HEK293 (cell line): ENCODE results near the gene HDAC1.

Source experiments
- HOXC10 ChIP-seq: sonication (generic); formaldehyde crosslinking; IDR thresholded peaks from 2 replicates; pipeline ENCODE4 v1.8.1; 2023; ENCODE audit warnings: mild to moderate bottlenecking, missing genetic modification reagents
- KLF1 ChIP-seq: fragments of 450-650 bp; formaldehyde crosslinking; IDR thresholded peaks from 2 replicates; pipeline ENCODE4 v1.5.1; 2016; ENCODE audit warnings: missing biosample characterization, missing genetic modification characterization
- SCRT1 ChIP-seq: fragments of 450-650 bp; formaldehyde crosslinking; IDR thresholded peaks from 2 replicates; pipeline ENCODE4 v1.5.1; 2016; ENCODE audit warnings: missing biosample characterization, missing genetic modification characterization, borderline replicate concordance
- SETDB1 ChIP-seq: IDR thresholded peaks from one replicate; pipeline ENCODE4 v1.6.1; 2017; ENCODE audit warnings: mild to moderate bottlenecking, low read length, moderate library complexity, mixed read lengths; ENCODE audit not compliant: insufficient read length
- SP7 ChIP-seq: fragments of 450-650 bp; formaldehyde crosslinking; IDR thresholded peaks from 2 replicates; pipeline ENCODE4 v1.5.1; 2016; ENCODE audit warnings: missing biosample characterization, missing genetic modification characterization
- ZNF140 ChIP-seq: fragments of 450-650 bp; formaldehyde crosslinking; IDR thresholded peaks from 2 replicates; pipeline ENCODE4 v1.5.1; 2016; ENCODE audit warnings: missing biosample characterization, missing genetic modification characterization
- ZNF155 ChIP-seq: fragments of 450-650 bp; formaldehyde crosslinking; IDR thresholded peaks from 2 replicates; pipeline ENCODE4 v1.5.1; 2016; ENCODE audit warnings: missing biosample characterization, missing genetic modification characterization
- ZNF157 ChIP-seq: fragments of 450-650 bp; formaldehyde crosslinking; IDR thresholded peaks from 2 replicates; pipeline ENCODE4 v1.5.1; 2016; ENCODE audit warnings: missing biosample characterization, missing genetic modification characterization
- ZNF16 ChIP-seq: fragments of 450-650 bp; formaldehyde crosslinking; IDR thresholded peaks from 2 replicates; pipeline ENCODE4 v1.5.1; 2016; ENCODE audit warnings: low read depth, missing biosample characterization, missing genetic modification characterization
- ZNF211 ChIP-seq: fragments of 450-650 bp; formaldehyde crosslinking; IDR thresholded peaks from 2 replicates; pipeline ENCODE4 v1.5.1; 2016; ENCODE audit warnings: low read depth, missing biosample characterization, missing genetic modification characterization
- ZNF311 ChIP-seq: fragments of 450-650 bp; formaldehyde crosslinking; IDR thresholded peaks from 2 replicates; pipeline ENCODE4 v1.5.1; 2017; ENCODE audit warnings: missing biosample characterization, missing genetic modification characterization, borderline replicate concordance
- ZNF324 ChIP-seq: fragments of 450-650 bp; formaldehyde crosslinking; IDR thresholded peaks from 2 replicates; pipeline ENCODE4 v1.5.1; 2016; ENCODE audit warnings: missing biosample characterization, missing genetic modification characterization
- ZNF544 ChIP-seq: fragments of 450-650 bp; formaldehyde crosslinking; IDR thresholded peaks from 2 replicates; pipeline ENCODE4 v1.5.0; 2017; ENCODE audit warnings: missing biosample characterization, missing genetic modification characterization
- ZNF677 ChIP-seq: fragments of 450-650 bp; IDR thresholded peaks from 2 replicates; pipeline ENCODE4 v1.5.0; 2018; ENCODE audit warnings: missing biosample characterization, mild to moderate bottlenecking, missing genetic modification characterization, moderate library complexity
- ZNF792 ChIP-seq: fragments of 450-650 bp; formaldehyde crosslinking; IDR thresholded peaks from 2 replicates; pipeline ENCODE4 v1.5.1; 2016; ENCODE audit warnings: missing biosample characterization, missing genetic modification characterization
- TF ChIP-seq, protein P1 (sequence below): fragments of 450-650 bp; formaldehyde crosslinking; IDR thresholded peaks from 2 replicates; pipeline ENCODE4 v1.5.1; 2016; ENCODE audit warnings: missing biosample characterization, missing genetic modification characterization, low read depth
- TF ChIP-seq, protein P2 (sequence below): fragments of 450-650 bp; formaldehyde crosslinking; IDR thresholded peaks from 2 replicates; pipeline ENCODE4 v1.5.1; 2016; ENCODE audit warnings: missing biosample characterization, missing genetic modification characterization
- TF ChIP-seq, protein P3 (sequence below): fragments of 450-650 bp; formaldehyde crosslinking; IDR thresholded peaks from 2 replicates; pipeline ENCODE4 v1.5.1; 2016; ENCODE audit warnings: missing biosample characterization, missing genetic modification characterization, borderline replicate concordance
- TF ChIP-seq, protein P4 (sequence below): fragments of 450-650 bp; formaldehyde crosslinking; IDR thresholded peaks from 2 replicates; pipeline ENCODE4 v1.5.1; 2016; ENCODE audit warnings: missing biosample characterization, missing genetic modification characterization
- TF ChIP-seq, protein P5 (sequence below): fragments of 450-650 bp; formaldehyde crosslinking; IDR thresholded peaks from 2 replicates; pipeline ENCODE4 v1.5.1; 2016; ENCODE audit warnings: missing biosample characterization, missing genetic modification characterization
- TF ChIP-seq, protein P6 (sequence below): fragments of 450-650 bp; formaldehyde crosslinking; IDR thresholded peaks from 2 replicates; pipeline ENCODE4 v1.5.1; 2016; ENCODE audit warnings: missing biosample characterization, missing genetic modification characterization, borderline replicate concordance
- TF ChIP-seq, protein P7 (sequence below): fragments of 450-650 bp; formaldehyde crosslinking; IDR thresholded peaks from 2 replicates; pipeline ENCODE4 v1.5.1; 2016; ENCODE audit warnings: missing biosample characterization, missing genetic modification characterization

The HDAC1 gene

DNA sequence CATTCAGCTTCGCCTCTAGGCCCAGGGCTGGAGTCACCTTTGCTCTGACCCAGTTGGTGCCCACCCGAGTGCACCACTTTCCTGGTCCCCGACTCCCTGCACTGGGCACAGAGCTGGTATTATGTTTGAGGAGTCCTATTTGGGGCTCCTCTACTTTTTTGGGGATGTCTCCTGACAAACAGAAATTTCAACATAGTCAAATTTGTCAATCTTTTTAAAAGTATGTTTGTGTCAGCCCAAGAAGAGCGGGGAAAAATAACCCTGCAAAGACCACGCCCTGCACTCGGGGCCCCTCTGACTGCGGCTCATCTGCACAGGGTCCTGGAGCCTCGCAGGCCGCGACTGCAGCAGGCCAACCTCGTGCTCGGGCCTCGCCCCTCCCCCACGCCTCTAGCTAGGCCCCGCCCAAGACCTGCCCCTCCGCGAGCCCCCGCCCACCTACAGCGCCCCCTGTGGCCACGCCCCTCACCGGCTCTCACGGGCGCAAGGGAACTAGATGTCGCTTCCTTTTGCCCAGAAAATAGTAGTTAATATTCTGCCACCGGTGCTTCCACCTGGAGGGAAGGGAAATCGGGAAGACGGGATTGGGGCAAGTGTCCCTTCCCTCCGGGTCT is 59.0 kb downstream of the HDAC1 start (continued):
- TF ChIP-seq HOXC10 (CRISPR knock-in tag), result no peak
- TF ChIP-seq, protein P1, sequence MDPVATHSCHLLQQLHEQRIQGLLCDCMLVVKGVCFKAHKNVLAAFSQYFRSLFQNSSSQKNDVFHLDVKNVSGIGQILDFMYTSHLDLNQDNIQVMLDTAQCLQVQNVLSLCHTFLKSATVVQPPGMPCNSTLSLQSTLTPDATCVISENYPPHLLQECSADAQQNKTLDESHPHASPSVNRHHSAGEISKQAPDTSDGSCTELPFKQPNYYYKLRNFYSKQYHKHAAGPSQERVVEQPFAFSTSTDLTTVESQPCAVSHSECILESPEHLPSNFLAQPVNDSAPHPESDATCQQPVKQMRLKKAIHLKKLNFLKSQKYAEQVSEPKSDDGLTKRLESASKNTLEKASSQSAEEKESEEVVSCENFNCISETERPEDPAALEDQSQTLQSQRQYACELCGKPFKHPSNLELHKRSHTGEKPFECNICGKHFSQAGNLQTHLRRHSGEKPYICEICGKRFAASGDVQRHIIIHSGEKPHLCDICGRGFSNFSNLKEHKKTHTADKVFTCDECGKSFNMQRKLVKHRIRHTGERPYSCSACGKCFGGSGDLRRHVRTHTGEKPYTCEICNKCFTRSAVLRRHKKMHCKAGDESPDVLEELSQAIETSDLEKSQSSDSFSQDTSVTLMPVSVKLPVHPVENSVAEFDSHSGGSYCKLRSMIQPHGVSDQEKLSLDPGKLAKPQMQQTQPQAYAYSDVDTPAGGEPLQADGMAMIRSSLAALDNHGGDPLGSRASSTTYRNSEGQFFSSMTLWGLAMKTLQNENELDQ, result no peak
- TF ChIP-seq ZNF311, result no peak
- TF ChIP-seq, protein P2, sequence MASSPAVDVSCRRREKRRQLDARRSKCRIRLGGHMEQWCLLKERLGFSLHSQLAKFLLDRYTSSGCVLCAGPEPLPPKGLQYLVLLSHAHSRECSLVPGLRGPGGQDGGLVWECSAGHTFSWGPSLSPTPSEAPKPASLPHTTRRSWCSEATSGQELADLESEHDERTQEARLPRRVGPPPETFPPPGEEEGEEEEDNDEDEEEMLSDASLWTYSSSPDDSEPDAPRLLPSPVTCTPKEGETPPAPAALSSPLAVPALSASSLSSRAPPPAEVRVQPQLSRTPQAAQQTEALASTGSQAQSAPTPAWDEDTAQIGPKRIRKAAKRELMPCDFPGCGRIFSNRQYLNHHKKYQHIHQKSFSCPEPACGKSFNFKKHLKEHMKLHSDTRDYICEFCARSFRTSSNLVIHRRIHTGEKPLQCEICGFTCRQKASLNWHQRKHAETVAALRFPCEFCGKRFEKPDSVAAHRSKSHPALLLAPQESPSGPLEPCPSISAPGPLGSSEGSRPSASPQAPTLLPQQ (tag by site-specific recombination), result peak; percentile 35; the same call in 1 of the 2 replicates
- no peak for TF ChIP-seq ZNF677 (tag by site-specific recombination)
- no peak for TF ChIP-seq ZNF140 (tag by site-specific recombination)
- no peak for TF ChIP-seq SCRT1 (tag by site-specific recombination)
- no peak for TF ChIP-seq ZNF16 (tag by site-specific recombination)
- TF ChIP-seq, protein P3, sequence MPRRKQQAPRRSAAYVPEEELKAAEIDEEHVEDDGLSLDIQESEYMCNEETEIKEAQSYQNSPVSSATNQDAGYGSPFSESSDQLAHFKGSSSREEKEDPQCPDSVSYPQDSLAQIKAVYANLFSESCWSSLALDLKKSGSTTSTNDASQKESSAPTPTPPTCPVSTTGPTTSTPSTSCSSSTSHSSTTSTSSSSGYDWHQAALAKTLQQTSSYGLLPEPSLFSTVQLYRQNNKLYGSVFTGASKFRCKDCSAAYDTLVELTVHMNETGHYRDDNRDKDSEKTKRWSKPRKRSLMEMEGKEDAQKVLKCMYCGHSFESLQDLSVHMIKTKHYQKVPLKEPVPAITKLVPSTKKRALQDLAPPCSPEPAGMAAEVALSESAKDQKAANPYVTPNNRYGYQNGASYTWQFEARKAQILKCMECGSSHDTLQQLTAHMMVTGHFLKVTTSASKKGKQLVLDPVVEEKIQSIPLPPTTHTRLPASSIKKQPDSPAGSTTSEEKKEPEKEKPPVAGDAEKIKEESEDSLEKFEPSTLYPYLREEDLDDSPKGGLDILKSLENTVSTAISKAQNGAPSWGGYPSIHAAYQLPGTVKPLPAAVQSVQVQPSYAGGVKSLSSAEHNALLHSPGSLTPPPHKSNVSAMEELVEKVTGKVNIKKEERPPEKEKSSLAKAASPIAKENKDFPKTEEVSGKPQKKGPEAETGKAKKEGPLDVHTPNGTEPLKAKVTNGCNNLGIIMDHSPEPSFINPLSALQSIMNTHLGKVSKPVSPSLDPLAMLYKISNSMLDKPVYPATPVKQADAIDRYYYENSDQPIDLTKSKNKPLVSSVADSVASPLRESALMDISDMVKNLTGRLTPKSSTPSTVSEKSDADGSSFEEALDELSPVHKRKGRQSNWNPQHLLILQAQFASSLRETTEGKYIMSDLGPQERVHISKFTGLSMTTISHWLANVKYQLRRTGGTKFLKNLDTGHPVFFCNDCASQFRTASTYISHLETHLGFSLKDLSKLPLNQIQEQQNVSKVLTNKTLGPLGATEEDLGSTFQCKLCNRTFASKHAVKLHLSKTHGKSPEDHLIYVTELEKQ, result no peak
- TF ChIP-seq, protein P4, sequence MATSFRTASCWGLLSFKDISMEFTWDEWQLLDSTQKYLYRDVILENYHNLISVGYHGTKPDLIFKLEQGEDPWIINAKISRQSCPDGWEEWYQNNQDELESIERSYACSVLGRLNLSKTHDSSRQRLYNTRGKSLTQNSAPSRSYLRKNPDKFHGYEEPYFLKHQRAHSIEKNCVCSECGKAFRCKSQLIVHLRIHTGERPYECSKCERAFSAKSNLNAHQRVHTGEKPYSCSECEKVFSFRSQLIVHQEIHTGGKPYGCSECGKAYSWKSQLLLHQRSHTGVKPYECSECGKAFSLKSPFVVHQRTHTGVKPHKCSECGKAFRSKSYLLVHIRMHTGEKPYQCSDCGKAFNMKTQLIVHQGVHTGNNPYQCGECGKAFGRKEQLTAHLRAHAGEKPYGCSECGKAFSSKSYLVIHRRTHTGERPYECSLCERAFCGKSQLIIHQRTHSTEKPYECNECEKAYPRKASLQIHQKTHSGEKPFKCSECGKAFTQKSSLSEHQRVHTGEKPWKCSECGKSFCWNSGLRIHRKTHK (tag by site-specific recombination), result no peak
- no peak for TF ChIP-seq ZNF155 (tag by site-specific recombination)
- no peak for TF ChIP-seq ZNF792 (tag by site-specific recombination)
- no peak for TF ChIP-seq ZNF157 (tag by site-specific recombination)
- no peak for TF ChIP-seq ZNF211 (tag by site-specific recombination)
- TF ChIP-seq, protein P5, sequence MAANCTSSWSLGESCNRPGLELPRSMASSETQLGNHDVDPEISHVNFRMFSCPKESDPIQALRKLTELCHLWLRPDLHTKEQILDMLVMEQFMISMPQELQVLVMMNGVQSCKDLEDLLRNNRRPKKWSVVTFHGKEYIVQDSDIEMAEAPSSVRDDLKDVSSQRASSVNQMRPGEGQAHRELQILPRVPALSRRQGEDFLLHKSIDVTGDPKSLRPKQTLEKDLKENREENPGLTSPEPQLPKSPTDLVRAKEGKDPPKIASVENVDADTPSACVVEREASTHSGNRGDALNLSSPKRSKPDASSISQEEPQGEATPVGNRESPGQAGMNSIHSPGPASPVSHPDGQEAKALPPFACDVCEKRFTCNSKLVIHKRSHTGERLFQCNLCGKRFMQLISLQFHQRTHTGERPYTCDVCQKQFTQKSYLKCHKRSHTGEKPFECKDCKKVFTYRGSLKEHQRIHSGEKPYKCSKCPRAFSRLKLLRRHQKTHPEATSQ (tag by site-specific recombination), result no peak
- no peak for TF ChIP-seq ZNF324
- TF ChIP-seq, protein P6, sequence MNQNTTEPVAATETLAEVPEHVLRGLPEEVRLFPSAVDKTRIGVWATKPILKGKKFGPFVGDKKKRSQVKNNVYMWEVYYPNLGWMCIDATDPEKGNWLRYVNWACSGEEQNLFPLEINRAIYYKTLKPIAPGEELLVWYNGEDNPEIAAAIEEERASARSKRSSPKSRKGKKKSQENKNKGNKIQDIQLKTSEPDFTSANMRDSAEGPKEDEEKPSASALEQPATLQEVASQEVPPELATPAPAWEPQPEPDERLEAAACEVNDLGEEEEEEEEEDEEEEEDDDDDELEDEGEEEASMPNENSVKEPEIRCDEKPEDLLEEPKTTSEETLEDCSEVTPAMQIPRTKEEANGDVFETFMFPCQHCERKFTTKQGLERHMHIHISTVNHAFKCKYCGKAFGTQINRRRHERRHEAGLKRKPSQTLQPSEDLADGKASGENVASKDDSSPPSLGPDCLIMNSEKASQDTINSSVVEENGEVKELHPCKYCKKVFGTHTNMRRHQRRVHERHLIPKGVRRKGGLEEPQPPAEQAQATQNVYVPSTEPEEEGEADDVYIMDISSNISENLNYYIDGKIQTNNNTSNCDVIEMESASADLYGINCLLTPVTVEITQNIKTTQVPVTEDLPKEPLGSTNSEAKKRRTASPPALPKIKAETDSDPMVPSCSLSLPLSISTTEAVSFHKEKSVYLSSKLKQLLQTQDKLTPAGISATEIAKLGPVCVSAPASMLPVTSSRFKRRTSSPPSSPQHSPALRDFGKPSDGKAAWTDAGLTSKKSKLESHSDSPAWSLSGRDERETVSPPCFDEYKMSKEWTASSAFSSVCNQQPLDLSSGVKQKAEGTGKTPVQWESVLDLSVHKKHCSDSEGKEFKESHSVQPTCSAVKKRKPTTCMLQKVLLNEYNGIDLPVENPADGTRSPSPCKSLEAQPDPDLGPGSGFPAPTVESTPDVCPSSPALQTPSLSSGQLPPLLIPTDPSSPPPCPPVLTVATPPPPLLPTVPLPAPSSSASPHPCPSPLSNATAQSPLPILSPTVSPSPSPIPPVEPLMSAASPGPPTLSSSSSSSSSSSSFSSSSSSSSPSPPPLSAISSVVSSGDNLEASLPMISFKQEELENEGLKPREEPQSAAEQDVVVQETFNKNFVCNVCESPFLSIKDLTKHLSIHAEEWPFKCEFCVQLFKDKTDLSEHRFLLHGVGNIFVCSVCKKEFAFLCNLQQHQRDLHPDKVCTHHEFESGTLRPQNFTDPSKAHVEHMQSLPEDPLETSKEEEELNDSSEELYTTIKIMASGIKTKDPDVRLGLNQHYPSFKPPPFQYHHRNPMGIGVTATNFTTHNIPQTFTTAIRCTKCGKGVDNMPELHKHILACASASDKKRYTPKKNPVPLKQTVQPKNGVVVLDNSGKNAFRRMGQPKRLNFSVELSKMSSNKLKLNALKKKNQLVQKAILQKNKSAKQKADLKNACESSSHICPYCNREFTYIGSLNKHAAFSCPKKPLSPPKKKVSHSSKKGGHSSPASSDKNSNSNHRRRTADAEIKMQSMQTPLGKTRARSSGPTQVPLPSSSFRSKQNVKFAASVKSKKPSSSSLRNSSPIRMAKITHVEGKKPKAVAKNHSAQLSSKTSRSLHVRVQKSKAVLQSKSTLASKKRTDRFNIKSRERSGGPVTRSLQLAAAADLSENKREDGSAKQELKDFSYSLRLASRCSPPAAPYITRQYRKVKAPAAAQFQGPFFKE, result no peak
- TF ChIP-seq, protein P7, sequence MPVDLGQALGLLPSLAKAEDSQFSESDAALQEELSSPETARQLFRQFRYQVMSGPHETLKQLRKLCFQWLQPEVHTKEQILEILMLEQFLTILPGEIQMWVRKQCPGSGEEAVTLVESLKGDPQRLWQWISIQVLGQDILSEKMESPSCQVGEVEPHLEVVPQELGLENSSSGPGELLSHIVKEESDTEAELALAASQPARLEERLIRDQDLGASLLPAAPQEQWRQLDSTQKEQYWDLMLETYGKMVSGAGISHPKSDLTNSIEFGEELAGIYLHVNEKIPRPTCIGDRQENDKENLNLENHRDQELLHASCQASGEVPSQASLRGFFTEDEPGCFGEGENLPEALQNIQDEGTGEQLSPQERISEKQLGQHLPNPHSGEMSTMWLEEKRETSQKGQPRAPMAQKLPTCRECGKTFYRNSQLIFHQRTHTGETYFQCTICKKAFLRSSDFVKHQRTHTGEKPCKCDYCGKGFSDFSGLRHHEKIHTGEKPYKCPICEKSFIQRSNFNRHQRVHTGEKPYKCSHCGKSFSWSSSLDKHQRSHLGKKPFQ (tag by site-specific recombination), result no peak
- peak; percentile 87 for TF ChIP-seq SETDB1
- TF ChIP-seq ZNF544, result no peak
- peak; percentile 90 for TF ChIP-seq KLF1 (tag by site-specific recombination)
- no peak for TF ChIP-seq SP7 (tag by site-specific recombination)
